Activated CD8-positive, alpha-beta memory T cell treated with anti-CD3 and anti-CD28 coated beads for 36 hours (primary cell): ENCODE results near the gene RAG1. TPM values are rescaled to one million over a fixed set of nuclear protein-coding genes. Genes with fewer than 3 reads are reported as not detected.
"Not testable (repeated sequence)": the region's sequence is repeated elsewhere in the genome, so short reads cannot be mapped to it uniquely, and the experiment has no call there.

Experiments used
- CTCF ChIA-PET: fragments of 350-600 bp; sonication (Branson Sonifier 250); formaldehyde crosslinking; loops from one replicate; lab custom pipeline; 2021; ENCODE audit warnings: antibody characterized with exemption; lab: Charles Lee
- POLR2A ChIA-PET: fragments of 350-600 bp; sonication (Branson Sonifier 250); formaldehyde crosslinking; loops from one replicate; lab custom pipeline; 2021; ENCODE audit warnings: antibody characterized with exemption; lab: Charles Lee
- total RNA-seq, 2 experiments: library from RNA; stranded (reverse); gene quantifications; one replicate each; pipeline ENCODE4 v1.2.3, GENCODE V29; 2021

The RAG1 gene
- under 1 TPM; 0.27 to 0.30 TPM for total RNA-seq

GRCh38 chr11:36567694-36568093, at the start of gene RAG1:
Gene RAG1 (plus strand): TSS chr11:36568007. CDS start chr11:36573305, 5,298 bp downstream.
- POLR2A ChIA-PET, result no interaction called here

GRCh38 chr11:36530840-36531239, 37.0 kb upstream of the RAG1 start:
- ChIA-PET CTCF (no interaction called here), POLR2A (no interaction called here)

More at GRCh38 chr11:36567694-36568093, at the start of gene RAG1:
- CTCF ChIA-PET, result interaction anchor here (1.6 kb wide), 1 partner anchor 164 kb away, joined by 3 read pairs; no protein-coding TSS in a partner anchor

GRCh38 chr11:36532941-36533601, 34.7 kb upstream of the RAG1 start:
- ChIA-PET POLR2A (no interaction called here), CTCF (no interaction called here)

- CTCF ChIA-PET, result no interaction called here
Observed at GRCh38 chr11:36534276-36534840, 33.4 kb upstream of the RAG1 start.

GRCh38 chr11:36540998-36541397, 26.8 kb upstream of the RAG1 start:
- POLR2A ChIA-PET, result no interaction called here
- CTCF ChIA-PET, result no interaction called here

More at GRCh38 chr11:36534276-36534840, 33.4 kb upstream of the RAG1 start:
- POLR2A ChIA-PET, result no interaction called here

GRCh38 chr11:36550385-36551115, 17.3 kb upstream of the RAG1 start:
- ChIA-PET POLR2A (no interaction called here), CTCF (no interaction called here)

- POLR2A ChIA-PET, CTCF ChIA-PET: not testable (repeated sequence)
Observed at GRCh38 chr11:36557390-36557789, 10.4 kb upstream of the RAG1 start.

- CTCF ChIA-PET, result no interaction called here
- POLR2A ChIA-PET, result no interaction called here
Observed at GRCh38 chr11:36557991-36558390, 9.8 kb upstream of the RAG1 start.

GRCh38 chr11:36558571-36559413, 9.0 kb upstream of the RAG1 start:
- ChIA-PET POLR2A (no interaction called here), CTCF (no interaction called here)

GRCh38 chr11:36564376-36565030, 3.3 kb upstream of the RAG1 start:
- CTCF ChIA-PET, result interaction anchor here (0.7 to 3.6 kb wide), 13 partner anchors 12 to 379 kb away, joined by 3 to 36 read pairs (median 6); no protein-coding TSS in a partner anchor
- POLR2A ChIA-PET, result interaction anchor here (0.5 kb wide), 1 partner anchor 743 kb away, joined by 7 read pairs; no protein-coding TSS in a partner anchor

- ChIA-PET POLR2A (no interaction called here), CTCF (interaction anchor here (0.7 to 3.6 kb wide), 10 partner anchors 11 to 186 kb away, joined by 3 to 36 read pairs (median 6); no protein-coding TSS in a partner anchor)
Observed at GRCh38 chr11:36565031-36565610, 2.7 kb upstream of the RAG1 start.

- POLR2A ChIA-PET, result no interaction called here
- CTCF ChIA-PET, result interaction anchor here (0.9 to 1.6 kb wide), 3 partner anchors 11 to 181 kb away, joined by 3 to 4 read pairs (median 3); no protein-coding TSS in a partner anchor
Observed at GRCh38 chr11:36566407-36567053, 1.3 kb upstream of the RAG1 start.

GRCh38 chr11:36569095-36569494, 1.3 kb downstream of the RAG1 start:
- POLR2A ChIA-PET, result no interaction called here
- CTCF ChIA-PET, result interaction anchor here (0.5 to 1.0 kb wide), 2 partner anchors 175 to 194 kb away, joined by 3 read pairs; no protein-coding TSS in a partner anchor

- POLR2A ChIA-PET, result no interaction called here
Observed at GRCh38 chr11:36574486-36574885, 6.7 kb downstream of the RAG1 start.

GRCh38 chr11:36577373-36577772, 9.6 kb downstream of the RAG1 start:
- CTCF ChIA-PET, result interaction anchor here (1.5 kb wide), 1 partner anchor 10 kb away, joined by 4 read pairs; no protein-coding TSS in a partner anchor

More at GRCh38 chr11:36574486-36574885, 6.7 kb downstream of the RAG1 start:
- CTCF ChIA-PET, result interaction anchor here (1.1 kb wide), 1 partner anchor 172 kb away, joined by 4 read pairs; no protein-coding TSS in a partner anchor

GRCh38 chr11:36577859-36578258, 10.1 kb downstream of the RAG1 start:
- CTCF ChIA-PET, result interaction anchor here (1.5 kb wide), 1 partner anchor 11 kb away, joined by 4 read pairs; no protein-coding TSS in a partner anchor
- POLR2A ChIA-PET, result no interaction called here

More at GRCh38 chr11:36577373-36577772, 9.6 kb downstream of the RAG1 start:
- POLR2A ChIA-PET, result no interaction called here

GRCh38 chr11:36578458-36578857, 10.7 kb downstream of the RAG1 start:
- POLR2A ChIA-PET, result no interaction called here
- CTCF ChIA-PET, result no interaction called here
